ENCODE measurements around the gene PAPLN.

GRCh38 chr14:73289729-73290128 lies 52.4 kb downstream of the PAPLN start:
- TF ChIP-seq POLR2A (IDR thresholded peaks at IDR 0.05) (no peak), CTCF (IDR thresholded peaks at IDR 0.05) (no peak)
